HG03280 (cell line): ENCODE data around the gene CATSPERD.
A peak's percentile ranks its signal among the peaks of the same experiment; 100 is the strongest.

Experiments
- ATAC-seq: cut with Tn5 transposase; IDR thresholded peaks from one replicate; pipeline ENCODE4 v1.9.1; 2021; ENCODE audit warnings: mild to moderate bottlenecking, moderate library complexity; ENCODE audit not compliant: unreplicated experiment

Gene CATSPERD

GRCh38 chr19:5782945-5783919 lies 62.8 kb downstream of the CATSPERD start:
- no peak for ATAC-seq

GRCh38 chr19:5784581-5785147 lies 64.2 kb downstream of the CATSPERD start, which contains the start of gene PRR22:
Gene PRR22 (minus strand): TSS chr19:5784746. CDS start chr19:5784660, 86 bp downstream.
- no peak for ATAC-seq

- no peak for ATAC-seq
Observed at GRCh38 chr19:5785423-5785822, 65.0 kb downstream of the CATSPERD start.

- no peak for ATAC-seq
Observed at GRCh38 chr19:5786593-5787408, 66.4 kb downstream of the CATSPERD start.

- no peak for ATAC-seq
Observed at GRCh38 chr19:5787409-5788182, 67.2 kb downstream of the CATSPERD start.

GRCh38 chr19:5788422-5788821 lies 68.0 kb downstream of the CATSPERD start:
- no peak for ATAC-seq

- ATAC-seq: no peak
Observed at GRCh38 chr19:5789351-5789761, 68.9 kb downstream of the CATSPERD start.

GRCh38 chr19:5789886-5790558 lies 69.6 kb downstream of the CATSPERD start:
- no peak for ATAC-seq

- peak; percentile 90 for ATAC-seq
Observed at GRCh38 chr19:5790559-5791520, 70.4 kb downstream of the CATSPERD start, which contains the start of gene DUS3L. Gene DUS3L (minus strand): TSS chr19:5791163. CDS start chr19:5791141, 22 bp downstream.

GRCh38 chr19:5792224-5792623 lies 71.8 kb downstream of the CATSPERD start:
- ATAC-seq: no peak

GRCh38 chr19:5793188-5793587 lies 72.8 kb downstream of the CATSPERD start:
- no peak for ATAC-seq

- no peak for ATAC-seq
Observed at GRCh38 chr19:5795382-5795919, 75.0 kb downstream of the CATSPERD start.

GRCh38 chr19:5798244-5798643 lies 77.8 kb downstream of the CATSPERD start:
- no peak for ATAC-seq

GRCh38 chr19:5799247-5800241 lies 79.1 kb downstream of the CATSPERD start:
- no peak for ATAC-seq

- no peak for ATAC-seq
Observed at GRCh38 chr19:5800361-5801270, 80.2 kb downstream of the CATSPERD start.
